ENCODE data around the gene TMEM245. TPM values are rescaled to one million over a fixed set of nuclear protein-coding genes. Genes with fewer than 3 reads are reported as not detected.
"Not testable (repeated sequence)": the region's sequence is repeated elsewhere in the genome, so short reads cannot be mapped to it uniquely, and the experiment has no call there.

TMEM245 gene
- total RNA-seq, 2 donors from 2014 or later, result 30.7 to 35.5 TPM

DNA sequence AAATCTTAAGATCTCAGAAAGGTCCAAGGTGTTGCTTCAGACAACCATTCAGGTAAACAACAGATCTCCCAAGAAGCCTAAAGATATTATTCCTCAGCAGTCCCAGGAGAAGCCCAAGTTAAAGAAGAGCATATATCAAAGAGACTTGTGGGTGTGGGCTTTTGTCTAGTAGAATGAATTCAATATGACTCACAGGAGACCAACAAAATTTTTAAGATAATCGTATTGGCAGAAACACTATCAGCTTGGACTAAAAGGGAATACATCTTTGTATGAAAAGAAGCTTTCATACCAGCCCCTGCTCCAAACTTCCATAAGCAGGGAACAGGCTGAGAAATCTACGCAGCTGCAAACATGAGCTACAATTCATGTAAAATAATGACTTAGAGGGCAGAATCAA lies 116.6 kb downstream of the TMEM245 start:
- Mint-ChIP-seq H3K27ac (no peak overlapping the region), H3K4me3 (no peak overlapping the region), H3K27me3 (ENCODE audit: low read depth) (peaks cover 8% of the 10 kb centered on the region), H3K9me3 (peaks cover 6 to 7% of the 10 kb centered on the region in 2 donors), H3K36me3 (ENCODE audit: insufficient read depth in 2 of 2) (peaks cover 4 to 15% of the 10 kb centered on the region in 2 donors), H3K4me1 (ENCODE audit: low read depth) (peaks cover 8% of the 10 kb centered on the region)
- DNase-seq (no peak), ATAC-seq (replicated peaks in 1 of 2) (no peak)

DNA sequence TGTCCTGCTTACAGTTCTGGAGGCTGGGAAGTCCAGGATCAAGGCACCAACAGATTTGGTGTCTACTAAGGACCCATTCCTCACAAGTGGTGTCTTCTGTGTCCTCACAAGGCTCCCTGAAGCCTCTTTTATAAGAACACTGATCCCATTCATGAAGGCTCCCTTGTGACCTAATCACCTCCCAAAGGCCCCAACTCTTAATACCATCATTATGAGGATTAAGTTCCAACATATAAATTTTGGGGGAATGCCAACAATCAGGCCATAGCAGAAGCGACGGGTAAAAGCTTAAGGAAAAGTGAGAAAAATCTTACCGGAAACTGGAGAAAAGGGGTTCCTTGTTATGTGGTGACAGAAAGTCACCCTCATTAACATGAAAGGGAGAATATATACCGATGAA lies 117.6 kb downstream of the TMEM245 start:
- ATAC-seq (replicated peaks in 1 of 2), result no peak

DNA sequence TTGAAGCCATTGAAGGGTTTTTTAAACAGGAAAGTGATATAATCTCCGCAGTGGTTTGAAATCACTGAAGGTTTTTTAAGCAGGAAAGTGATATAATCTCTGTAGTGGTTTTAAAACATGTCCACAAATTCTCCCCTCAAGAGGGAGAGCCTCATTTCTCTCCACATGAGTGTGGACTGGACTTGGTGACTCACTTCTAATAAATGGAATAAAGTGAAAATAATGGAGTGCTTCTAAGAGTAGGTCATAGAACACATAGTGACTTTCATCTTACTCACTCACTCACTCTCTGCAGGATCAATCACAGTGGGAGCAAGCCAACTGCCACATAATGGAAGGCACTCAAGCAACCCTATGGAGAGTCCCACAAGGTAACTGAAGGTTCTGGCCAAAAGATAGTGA lies 118.5 kb downstream of the TMEM245 start:
- DNase-seq, result no peak
- peak; percentile 31 to 45 for ATAC-seq (replicated peaks in 1 of 2)
- H3K36me3 Mint-ChIP-seq (ENCODE audit: insufficient read depth in 2 of 2), result peaks cover 4 to 15% of the 10 kb centered on the region in 2 donors
- peaks cover 8% of the 10 kb centered on the region for H3K27me3 Mint-ChIP-seq (ENCODE audit: low read depth)
- H3K4me1 Mint-ChIP-seq (ENCODE audit: low read depth), result peaks cover 8% of the 10 kb centered on the region
- no peak overlapping the region for H3K27ac Mint-ChIP-seq
- peaks cover 6 to 7% of the 10 kb centered on the region in 2 donors for H3K9me3 Mint-ChIP-seq
- no peak overlapping the region for H3K4me3 Mint-ChIP-seq

More for the DNA sequence above, 117.6 kb downstream of the TMEM245 start:
- no peak overlapping the region for H3K27ac Mint-ChIP-seq
- DNase-seq, result no peak
- no peak overlapping the region for H3K4me3 Mint-ChIP-seq
- H3K9me3 Mint-ChIP-seq, result peaks cover 6 to 7% of the 10 kb centered on the region in 2 donors
- peaks cover 4 to 15% of the 10 kb centered on the region in 2 donors for H3K36me3 Mint-ChIP-seq (ENCODE audit: insufficient read depth in 2 of 2)
- peaks cover 8% of the 10 kb centered on the region for H3K4me1 Mint-ChIP-seq (ENCODE audit: low read depth)
- H3K27me3 Mint-ChIP-seq (ENCODE audit: low read depth), result peaks cover 8% of the 10 kb centered on the region

DNA sequence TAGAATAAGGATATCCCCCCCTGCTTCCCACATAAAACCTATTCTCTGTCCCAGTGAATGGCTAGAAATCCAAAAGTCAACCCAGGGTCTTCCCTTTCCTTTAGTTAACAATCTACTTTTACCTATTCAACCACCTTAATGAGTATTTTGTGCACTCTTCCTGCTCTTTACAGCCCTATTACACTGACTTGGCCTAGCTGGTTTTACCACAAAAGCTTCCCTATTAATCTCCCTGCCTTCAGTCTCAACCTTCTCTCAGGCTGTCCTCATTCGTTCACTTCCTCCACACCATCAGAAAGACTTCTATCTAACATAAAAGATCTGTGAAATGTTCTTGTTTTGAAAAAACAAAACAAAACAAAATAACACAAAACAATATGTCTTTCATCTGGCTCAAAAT lies 122.6 kb downstream of the TMEM245 start:
- H3K36me3 Mint-ChIP-seq (ENCODE audit: insufficient read depth in 2 of 2), result peaks cover 0 to 3% of the 10 kb centered on the region in 2 donors
- H3K4me3 Mint-ChIP-seq, result no peak overlapping the region
- no peaks in the 10 kb centered on the region for H3K27me3 Mint-ChIP-seq (ENCODE audit: low read depth)
- peaks cover 0 to under 1% of the 10 kb centered on the region in 2 donors for H3K9me3 Mint-ChIP-seq
- peaks cover 8% of the 10 kb centered on the region for H3K4me1 Mint-ChIP-seq (ENCODE audit: low read depth)
- ATAC-seq (replicated peaks in 1 of 2), result no peak
- no peak overlapping the region for H3K27ac Mint-ChIP-seq
- no peak for DNase-seq

DNA sequence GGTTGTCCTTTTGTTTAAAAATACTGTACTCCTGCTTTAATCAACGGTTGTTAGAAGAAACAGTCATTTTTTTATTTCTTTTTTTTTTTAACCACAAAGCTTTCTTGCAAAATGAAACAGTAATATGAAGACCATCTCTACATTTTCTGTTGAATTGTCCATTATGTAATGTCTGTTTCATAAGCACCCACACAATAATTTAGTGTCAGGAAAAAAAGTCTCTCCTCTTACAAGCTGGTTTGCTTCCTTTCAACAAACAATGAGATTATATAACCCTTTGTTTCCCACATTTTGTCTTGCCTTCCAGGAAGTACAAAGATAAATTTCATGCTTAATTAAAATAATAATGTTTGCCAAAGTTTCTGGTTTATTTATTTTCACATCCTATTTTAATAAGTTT lies 123.1 kb downstream of the TMEM245 start:
- Mint-ChIP-seq H3K4me1 (ENCODE audit: low read depth) (peaks cover 6% of the 10 kb centered on the region), H3K9me3 (no peaks in the 10 kb centered on the region)
- no peak for ATAC-seq (replicated peaks in 1 of 2)

DNA sequence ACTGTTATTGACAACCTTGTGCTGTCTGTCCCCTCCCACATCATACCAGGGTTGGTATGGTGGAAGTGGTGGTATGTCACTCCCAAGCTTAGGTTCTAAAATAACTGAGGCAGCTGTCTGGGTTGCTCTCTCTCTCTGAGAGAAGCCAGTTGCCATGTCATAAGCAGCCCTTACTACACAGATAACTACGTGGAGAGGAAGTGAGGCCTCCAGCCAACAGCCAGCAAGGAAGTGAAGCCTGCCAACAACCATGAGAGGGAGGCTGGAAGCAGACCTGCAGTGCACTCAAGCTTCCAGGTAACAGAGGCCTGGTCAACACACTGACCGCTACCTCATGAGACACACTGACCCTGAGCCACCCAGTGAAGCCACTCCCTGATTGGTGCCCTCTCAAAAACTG lies 125.1 kb downstream of the TMEM245 start:
- H3K9me3 Mint-ChIP-seq, result no peaks in the 10 kb centered on the region
- no peaks in the 10 kb centered on the region for H3K4me1 Mint-ChIP-seq (ENCODE audit: low read depth)
- H3K4me3 Mint-ChIP-seq, result no peak overlapping the region
- no peaks in the 10 kb centered on the region for H3K27me3 Mint-ChIP-seq (ENCODE audit: low read depth)
- no peak overlapping the region for H3K27ac Mint-ChIP-seq
- DNase-seq (no peak), ATAC-seq (replicated peaks in 1 of 2) (peak in 1 of 2 donors; percentile 73)
- peaks cover 0 to 1% of the 10 kb centered on the region in 2 donors for H3K36me3 Mint-ChIP-seq (ENCODE audit: insufficient read depth in 2 of 2)

More for the DNA sequence above, 123.1 kb downstream of the TMEM245 start:
- Mint-ChIP-seq H3K4me3 (no peak overlapping the region), H3K36me3 (ENCODE audit: insufficient read depth in 2 of 2) (peaks cover 0 to 3% of the 10 kb centered on the region in 2 donors), H3K27me3 (ENCODE audit: low read depth) (no peaks in the 10 kb centered on the region), H3K27ac (no peak overlapping the region)
- no peak for DNase-seq

DNA sequence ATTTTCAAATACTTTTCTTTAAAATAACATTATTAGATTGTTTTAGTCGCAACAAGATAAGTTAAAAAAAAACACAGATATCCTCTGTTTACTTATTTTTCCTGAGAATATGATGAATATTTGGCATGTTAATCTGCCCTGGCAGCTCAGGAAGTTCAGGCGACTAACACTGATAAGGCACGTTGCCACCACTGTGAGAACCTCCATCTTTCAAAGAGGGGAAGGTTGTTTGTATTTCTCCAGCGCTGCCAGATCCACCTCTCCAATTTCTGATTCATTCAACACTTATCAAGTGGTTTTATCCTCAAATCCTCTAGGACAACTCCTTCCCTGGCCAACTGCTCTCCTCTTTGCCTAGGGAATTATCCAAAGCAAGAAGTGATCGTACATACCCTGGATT lies 128.3 kb downstream of the TMEM245 start:
- H3K27ac Mint-ChIP-seq, result no peak overlapping the region
- no peaks in the 10 kb centered on the region for H3K27me3 Mint-ChIP-seq (ENCODE audit: low read depth)
- H3K4me1 Mint-ChIP-seq (ENCODE audit: low read depth), result no peaks in the 10 kb centered on the region
- DNase-seq, result no peak
- ATAC-seq (replicated peaks in 1 of 2), result no peak
- H3K4me3 Mint-ChIP-seq, result no peak overlapping the region
- peaks cover 0 to 5% of the 10 kb centered on the region in 2 donors for H3K9me3 Mint-ChIP-seq
- peaks cover 8% of the 10 kb centered on the region in 2 donors for H3K36me3 Mint-ChIP-seq (ENCODE audit: insufficient read depth in 2 of 2)

DNA sequence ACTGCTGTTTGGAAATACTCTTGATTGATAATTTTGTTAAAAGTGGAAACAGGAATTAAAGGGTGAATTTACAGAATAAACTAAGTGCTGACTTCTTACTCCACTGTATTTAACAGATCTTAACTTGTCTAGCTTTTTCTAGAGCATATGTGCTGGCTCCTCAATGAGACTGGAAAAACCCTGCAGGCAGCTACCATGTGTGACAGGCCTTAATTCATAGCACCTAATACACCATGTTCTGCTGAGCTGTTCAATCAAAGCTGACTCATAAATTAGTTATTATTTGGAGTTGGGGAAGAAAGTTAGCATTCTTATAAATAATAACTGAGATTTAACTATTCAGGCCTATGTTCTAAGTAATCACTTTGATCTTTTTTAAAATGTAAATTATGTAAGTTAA lies 135.9 kb downstream of the TMEM245 start:
- Mint-ChIP-seq H3K36me3 (ENCODE audit: insufficient read depth in 2 of 2) (peaks cover 3 to 4% of the 10 kb centered on the region in 2 donors), H3K4me3 (no peak overlapping the region), H3K27me3 (ENCODE audit: low read depth) (no peaks in the 10 kb centered on the region), H3K9me3 (peaks cover 0 to 5% of the 10 kb centered on the region in 2 donors), H3K27ac (no peak overlapping the region), H3K4me1 (ENCODE audit: low read depth) (no peaks in the 10 kb centered on the region)
- DNase-seq (no peak), ATAC-seq (replicated peaks in 1 of 2) (no peak)

DNA sequence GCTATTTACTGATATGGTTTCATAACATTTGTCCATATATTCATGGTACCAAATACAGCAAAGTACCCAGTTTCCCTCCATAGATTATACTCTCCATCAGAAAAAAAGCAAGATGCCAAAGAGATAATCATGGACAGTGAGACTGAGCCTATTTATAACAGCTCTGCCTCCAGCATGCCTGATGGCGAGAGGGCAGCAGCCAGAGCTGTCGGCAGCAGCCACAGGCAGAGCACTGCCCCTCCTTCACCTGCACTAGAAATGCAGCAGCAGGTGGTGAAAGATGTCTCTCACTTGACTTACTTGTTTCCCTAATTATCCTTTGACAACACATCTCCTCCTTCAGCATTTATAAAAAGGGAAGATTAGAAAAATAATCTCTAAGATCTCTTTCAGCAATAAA lies 138.9 kb downstream of the TMEM245 start:
- H3K27ac Mint-ChIP-seq, result no peak overlapping the region
- no peaks in the 10 kb centered on the region for H3K36me3 Mint-ChIP-seq (ENCODE audit: insufficient read depth in 2 of 2)
- no peak for ATAC-seq (replicated peaks in 1 of 2)
- no peak overlapping the region for H3K4me3 Mint-ChIP-seq
- DNase-seq, result no peak
- H3K27me3 Mint-ChIP-seq (ENCODE audit: low read depth), result no peaks in the 10 kb centered on the region
- H3K4me1 Mint-ChIP-seq (ENCODE audit: low read depth), result no peaks in the 10 kb centered on the region
- H3K9me3 Mint-ChIP-seq, result no peaks in the 10 kb centered on the region

DNA sequence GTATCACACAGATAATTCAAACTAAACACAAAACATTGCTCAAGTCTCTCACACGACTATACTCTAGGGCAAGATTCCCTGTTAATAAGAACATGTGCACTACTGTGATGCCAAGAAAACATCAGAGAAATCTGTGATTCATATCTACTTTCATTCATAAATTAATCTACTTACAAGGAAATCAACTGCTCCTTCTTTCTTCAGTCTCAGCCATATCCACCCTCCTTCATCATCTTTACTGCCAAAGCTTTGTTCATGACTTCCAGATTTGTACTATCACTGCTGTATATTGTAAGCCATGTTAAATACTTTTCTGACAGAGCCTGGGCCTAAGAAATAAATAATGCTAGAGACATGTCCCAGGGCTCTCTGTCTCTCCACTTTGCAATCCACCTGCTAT lies 141.5 kb downstream of the TMEM245 start:
- Mint-ChIP-seq H3K27me3 (ENCODE audit: low read depth) (no peaks in the 10 kb centered on the region), H3K4me3 (no peak overlapping the region), H3K36me3 (ENCODE audit: insufficient read depth in 2 of 2) (no peaks in the 10 kb centered on the region), H3K4me1 (ENCODE audit: low read depth) (no peaks in the 10 kb centered on the region), H3K27ac (no peak overlapping the region), H3K9me3 (no peaks in the 10 kb centered on the region)
- DNase-seq (no peak), ATAC-seq (replicated peaks in 1 of 2) (no peak)

DNA sequence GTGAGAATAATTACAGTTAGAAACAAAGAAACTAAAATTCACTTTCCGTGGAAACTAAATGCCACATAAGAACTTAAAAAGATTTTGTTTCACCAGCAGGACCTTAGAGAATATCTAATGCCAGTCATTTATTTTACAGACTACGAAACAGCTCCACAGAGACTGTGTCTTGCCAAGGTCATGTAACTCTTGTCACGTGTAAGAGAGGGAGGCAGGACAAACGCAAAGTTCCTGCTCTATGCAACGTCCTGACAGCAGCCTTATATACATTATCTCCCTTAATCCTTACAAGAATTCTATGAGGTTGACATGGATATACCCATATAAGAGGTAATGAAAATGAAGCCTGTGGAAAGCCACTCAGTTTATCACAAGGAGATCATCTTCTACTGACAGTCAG lies 145.9 kb downstream of the TMEM245 start:
- H3K27me3 Mint-ChIP-seq (ENCODE audit: low read depth), result no peaks in the 10 kb centered on the region
- peaks cover 5 to 8% of the 10 kb centered on the region in 2 donors for H3K36me3 Mint-ChIP-seq (ENCODE audit: insufficient read depth in 2 of 2)
- no peaks in the 10 kb centered on the region for H3K4me1 Mint-ChIP-seq (ENCODE audit: low read depth)
- H3K27ac Mint-ChIP-seq, result no peak overlapping the region
- H3K9me3 Mint-ChIP-seq, result peaks cover 3 to 7% of the 10 kb centered on the region in 2 donors
- no peak overlapping the region for H3K4me3 Mint-ChIP-seq
- ATAC-seq (replicated peaks in 1 of 2) (no peak), DNase-seq (no peak)

DNA sequence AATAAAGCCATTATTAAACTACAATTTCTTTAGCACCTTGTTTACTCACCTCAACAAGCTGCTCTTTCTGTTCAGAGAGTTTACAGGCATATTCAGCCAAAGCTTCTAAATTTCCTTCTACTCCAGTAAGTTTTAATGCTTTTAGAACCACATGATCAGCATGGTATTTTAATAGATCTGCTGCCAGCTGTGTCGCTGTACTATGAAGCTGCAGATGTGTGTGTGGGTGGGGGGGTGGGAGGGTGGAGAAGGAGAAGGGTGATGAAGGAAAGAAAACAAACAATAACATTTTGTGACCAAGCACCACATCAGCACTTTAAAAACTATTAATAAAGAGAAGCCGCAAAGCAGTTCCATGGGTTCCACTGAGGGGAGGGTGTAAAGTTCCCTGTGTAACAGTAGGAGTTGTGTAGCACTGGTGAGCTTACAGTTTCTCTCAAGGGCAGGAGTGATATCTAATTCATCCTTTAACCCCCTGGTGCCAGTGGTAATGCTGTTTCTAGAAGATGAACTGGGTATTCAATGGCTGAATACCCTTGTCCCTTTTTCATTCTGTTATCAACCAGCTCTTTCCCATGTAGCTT lies 147.0 kb downstream of the TMEM245 start:
- H3K27me3 Mint-ChIP-seq (ENCODE audit: low read depth), result no peaks in the 10 kb centered on the region
- H3K4me3 Mint-ChIP-seq, result no peak overlapping the region
- no peak for ATAC-seq (replicated peaks in 1 of 2)
- H3K9me3 Mint-ChIP-seq, result peaks cover 3 to 7% of the 10 kb centered on the region in 2 donors
- H3K27ac Mint-ChIP-seq, result no peak overlapping the region
- peaks cover 5 to 8% of the 10 kb centered on the region in 2 donors for H3K36me3 Mint-ChIP-seq (ENCODE audit: insufficient read depth in 2 of 2)
- H3K4me1 Mint-ChIP-seq (ENCODE audit: low read depth), result no peaks in the 10 kb centered on the region
- no peak for DNase-seq

DNA sequence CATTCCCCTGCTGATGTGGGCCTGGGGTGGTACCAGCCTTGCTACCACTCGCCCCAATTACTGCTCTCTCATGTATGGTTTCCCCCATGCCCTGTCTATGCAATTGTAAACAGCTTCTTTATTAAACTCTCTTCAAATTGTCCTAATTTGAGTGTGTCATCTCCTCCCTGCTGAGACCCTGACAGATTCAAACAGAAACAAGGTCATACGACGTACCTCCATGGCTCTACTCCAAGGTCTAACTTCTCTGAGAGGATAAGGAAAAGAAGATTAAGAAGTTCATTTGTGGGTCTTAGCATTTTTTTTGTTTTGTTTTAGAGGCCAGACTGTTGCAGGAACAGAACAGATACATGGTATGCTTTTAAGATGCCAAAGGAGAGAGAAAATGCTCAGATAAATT lies 147.6 kb downstream of the TMEM245 start:
- H3K9me3 Mint-ChIP-seq, result peaks cover 3 to 7% of the 10 kb centered on the region in 2 donors
- DNase-seq (no peak), ATAC-seq (replicated peaks in 1 of 2) (no peak)
- peaks cover 5 to 8% of the 10 kb centered on the region in 2 donors for H3K36me3 Mint-ChIP-seq (ENCODE audit: insufficient read depth in 2 of 2)
- H3K27ac Mint-ChIP-seq, result no peak overlapping the region
- H3K4me3 Mint-ChIP-seq, result no peak overlapping the region
- H3K27me3 Mint-ChIP-seq (ENCODE audit: low read depth), result no peaks in the 10 kb centered on the region
- no peaks in the 10 kb centered on the region for H3K4me1 Mint-ChIP-seq (ENCODE audit: low read depth)

DNA sequence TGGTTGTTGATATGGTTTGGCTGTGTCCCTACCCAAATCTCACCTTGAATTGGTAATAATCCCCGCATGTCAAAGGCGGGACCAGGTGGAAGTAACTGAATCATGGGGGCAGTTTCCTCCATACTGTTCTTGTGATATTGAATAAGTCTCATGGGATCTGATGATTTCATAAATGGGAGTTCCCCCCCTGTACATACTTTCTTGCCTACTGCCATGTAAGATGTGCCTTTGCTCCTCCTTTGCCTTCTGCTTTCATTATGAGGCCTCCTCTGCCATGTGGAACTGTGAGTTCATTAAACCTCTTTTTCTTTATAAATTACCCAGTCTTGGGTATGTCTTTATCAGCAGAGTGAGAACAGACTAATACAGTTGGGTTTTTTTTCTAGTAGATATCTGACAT lies 148.4 kb downstream of the TMEM245 start:
- not testable (repeated sequence) for ATAC-seq (replicated peaks in 1 of 2); H3K4me3 Mint-ChIP-seq; H3K36me3 Mint-ChIP-seq (ENCODE audit: insufficient read depth in 2 of 2); H3K9me3 Mint-ChIP-seq; DNase-seq; H3K27ac Mint-ChIP-seq; H3K4me1 Mint-ChIP-seq (ENCODE audit: low read depth); H3K27me3 Mint-ChIP-seq (ENCODE audit: low read depth)
